Colonic mucosa (tissue), 4 donors: ENCODE data around the gene DGKA. TPM values are rescaled to one million over a fixed set of nuclear protein-coding genes. Genes with fewer than 3 reads are reported as not detected.

Experiments
- DNase-seq: peaks from one replicate; pipeline ENCODE4 v3.0.0-alpha.2; 2020
- H3K27ac ChIP-seq: fragments of 200-600 bp; one replicate; pipeline ENCODE4 v1.8.0; 2021
- H3K27me3 ChIP-seq: fragments of 200-600 bp; one replicate; pipeline ENCODE4 v1.8.0; 2021
- H3K36me3 ChIP-seq: fragments of 200-600 bp; one replicate; pipeline ENCODE4 v1.8.0; 2021
- H3K4me1 ChIP-seq: fragments of 200-600 bp; one replicate; pipeline ENCODE4 v1.8.0; 2021; ENCODE audit warnings: mild to moderate bottlenecking
- H3K4me3 ChIP-seq: fragments of 200-600 bp; one replicate; pipeline ENCODE4 v1.8.0; 2021
- H3K9ac ChIP-seq, 2 donors: one replicate each; pipeline ENCODE4 v1.7.0; 2013; ENCODE audit warnings: control low read depth in 2 of 2, low read depth in 2 of 2, low read length in 2 of 2
- H3K9me3 ChIP-seq: fragments of 200-600 bp; one replicate; pipeline ENCODE4 v1.8.0; 2021
- intact Hi-C: fragments of 100-400 bp; cut with DNase I; formaldehyde crosslinking; loops from one replicate; pipeline ENCODE4 v1.14.1; 2022
- total RNA-seq, 2 donors: library from RNA; stranded (reverse); fragmentation: NEBNext Ultra II Directional in 1 of 2; extraction: Animal tissue kit (Norgen Biotek cat#: 25700) in 1 of 2; gene quantifications; one replicate each; pipeline ENCODE4 v1.2.1, GENCODE V29; 2021
- TF ChIP-seq, protein P1 (sequence below): fragments of 200-600 bp; IDR thresholded peaks from one replicate; pipeline ENCODE4 v1.8.0; 2022; ENCODE audit warnings: antibody characterized with exemption, mild to moderate bottlenecking
- donor health status: healthy.
- donor health status: DM: no; HTN: no; CAD: no.
- donor health status: DM: no; HTN: no; CAD: no.

DGKA gene
- total RNA-seq, 2 donors from 2014 or later: 80.2 to 91.2 TPM

DNA sequence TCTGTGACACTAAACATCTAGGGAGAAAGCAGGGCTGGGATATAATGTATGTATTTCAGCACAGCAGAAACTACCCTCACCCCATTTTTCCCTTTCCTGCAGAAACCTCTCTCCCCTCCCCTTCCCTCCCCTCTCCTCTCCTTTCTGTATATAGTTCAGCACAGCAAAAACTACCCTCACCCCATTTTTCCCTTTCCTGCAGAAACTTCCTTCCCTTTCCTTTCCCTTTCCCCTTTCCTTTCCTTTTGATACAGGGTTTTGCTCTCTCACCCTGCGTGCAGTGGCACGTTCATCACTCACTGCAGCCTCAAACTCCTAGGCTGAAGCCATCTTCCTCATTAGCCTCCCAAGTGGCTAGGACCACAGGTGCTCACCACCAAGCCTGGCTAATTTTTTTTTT is 32.8 kb downstream of the DGKA start:
- Histone ChIP-seq H3K9ac (no peak overlapping the region), H3K27me3 (no peaks in the 10 kb centered on the region), H3K36me3 (no peaks in the 10 kb centered on the region), H3K27ac (no peak overlapping the region), H3K4me3 (no peak overlapping the region), H3K4me1 (peaks cover 3% of the 10 kb centered on the region), H3K9me3 (no peaks in the 10 kb centered on the region)
- DNase-seq: no peak
- intact Hi-C loops: no loop called here
- TF ChIP-seq, protein P1, sequence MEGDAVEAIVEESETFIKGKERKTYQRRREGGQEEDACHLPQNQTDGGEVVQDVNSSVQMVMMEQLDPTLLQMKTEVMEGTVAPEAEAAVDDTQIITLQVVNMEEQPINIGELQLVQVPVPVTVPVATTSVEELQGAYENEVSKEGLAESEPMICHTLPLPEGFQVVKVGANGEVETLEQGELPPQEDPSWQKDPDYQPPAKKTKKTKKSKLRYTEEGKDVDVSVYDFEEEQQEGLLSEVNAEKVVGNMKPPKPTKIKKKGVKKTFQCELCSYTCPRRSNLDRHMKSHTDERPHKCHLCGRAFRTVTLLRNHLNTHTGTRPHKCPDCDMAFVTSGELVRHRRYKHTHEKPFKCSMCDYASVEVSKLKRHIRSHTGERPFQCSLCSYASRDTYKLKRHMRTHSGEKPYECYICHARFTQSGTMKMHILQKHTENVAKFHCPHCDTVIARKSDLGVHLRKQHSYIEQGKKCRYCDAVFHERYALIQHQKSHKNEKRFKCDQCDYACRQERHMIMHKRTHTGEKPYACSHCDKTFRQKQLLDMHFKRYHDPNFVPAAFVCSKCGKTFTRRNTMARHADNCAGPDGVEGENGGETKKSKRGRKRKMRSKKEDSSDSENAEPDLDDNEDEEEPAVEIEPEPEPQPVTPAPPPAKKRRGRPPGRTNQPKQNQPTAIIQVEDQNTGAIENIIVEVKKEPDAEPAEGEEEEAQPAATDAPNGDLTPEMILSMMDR: no peak

DNA sequence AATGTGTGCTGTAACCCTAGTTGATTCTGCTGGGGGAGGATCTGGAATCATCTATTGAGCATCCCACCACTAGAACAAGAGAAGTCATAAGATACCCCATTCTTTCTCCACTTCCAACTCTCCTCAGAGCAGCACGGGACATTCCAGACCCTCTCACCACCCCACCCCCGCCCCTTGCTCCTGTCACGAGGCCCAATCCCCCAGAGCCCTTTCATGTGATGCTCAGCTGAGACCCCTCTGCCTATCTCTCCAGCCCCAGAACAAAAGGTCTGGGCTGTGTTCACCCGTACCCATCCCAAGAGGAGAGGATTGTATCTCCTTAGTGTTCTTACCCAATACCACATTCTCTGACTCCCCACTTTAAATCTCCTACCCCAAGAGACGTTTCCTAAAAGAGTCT is 34.3 kb downstream of the DGKA start:
- TF ChIP-seq, protein P1: no peak
- H3K4me1 ChIP-seq: peaks cover 3% of the 10 kb centered on the region
- no peak overlapping the region for H3K9ac ChIP-seq
- intact Hi-C loops: no loop called here
- H3K4me3 ChIP-seq: no peak overlapping the region
- no peaks in the 10 kb centered on the region for H3K36me3 ChIP-seq
- no peak overlapping the region for H3K27ac ChIP-seq
- DNase-seq: no peak
- no peaks in the 10 kb centered on the region for H3K27me3 ChIP-seq
- no peaks in the 10 kb centered on the region for H3K9me3 ChIP-seq

DNA sequence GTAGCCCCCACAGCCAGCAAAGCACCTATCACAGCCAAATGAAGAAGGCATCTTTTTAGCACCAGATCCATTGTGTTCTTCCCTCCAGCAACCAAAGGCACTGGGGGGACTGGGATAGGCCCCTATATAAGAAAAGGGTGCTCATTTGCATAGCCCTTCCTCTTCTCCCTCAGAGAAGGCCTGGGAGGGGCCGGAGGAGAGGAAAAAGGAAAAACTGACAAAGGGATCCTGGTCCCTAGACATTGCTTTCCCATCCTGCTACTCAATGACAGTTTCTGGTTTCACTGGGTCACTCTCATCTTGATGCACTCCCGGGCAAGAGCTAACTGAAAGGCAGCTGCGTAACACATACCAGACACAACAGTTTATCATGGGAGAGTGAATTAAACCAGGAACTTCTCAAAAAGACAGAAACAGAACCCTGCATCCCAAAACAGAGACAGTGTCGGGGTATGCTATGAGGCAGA is 35.0 kb downstream of the DGKA start, which contains the start of gene PMEL:
Gene PMEL (minus strand): TSS at position 102 of the 467 bp plus-strand sequence. CDS start 31 bp downstream, at position 71.
- TF ChIP-seq, protein P1: no peak
- intact Hi-C loops: no loop called here
- Histone ChIP-seq H3K27ac (peak within 1 kb of the TSS; percentile 66), H3K4me1 (peaks cover 3% of the 10 kb centered on the region), H3K9ac (peak within 1 kb of the TSS; percentile 87 to 96), H3K36me3 (no peaks in the 10 kb centered on the region), H3K4me3 (peak within 1 kb of the TSS; percentile 70), H3K9me3 (no peaks in the 10 kb centered on the region), H3K27me3 (no peaks in the 10 kb centered on the region)
- peak; percentile 36 for DNase-seq

DNA sequence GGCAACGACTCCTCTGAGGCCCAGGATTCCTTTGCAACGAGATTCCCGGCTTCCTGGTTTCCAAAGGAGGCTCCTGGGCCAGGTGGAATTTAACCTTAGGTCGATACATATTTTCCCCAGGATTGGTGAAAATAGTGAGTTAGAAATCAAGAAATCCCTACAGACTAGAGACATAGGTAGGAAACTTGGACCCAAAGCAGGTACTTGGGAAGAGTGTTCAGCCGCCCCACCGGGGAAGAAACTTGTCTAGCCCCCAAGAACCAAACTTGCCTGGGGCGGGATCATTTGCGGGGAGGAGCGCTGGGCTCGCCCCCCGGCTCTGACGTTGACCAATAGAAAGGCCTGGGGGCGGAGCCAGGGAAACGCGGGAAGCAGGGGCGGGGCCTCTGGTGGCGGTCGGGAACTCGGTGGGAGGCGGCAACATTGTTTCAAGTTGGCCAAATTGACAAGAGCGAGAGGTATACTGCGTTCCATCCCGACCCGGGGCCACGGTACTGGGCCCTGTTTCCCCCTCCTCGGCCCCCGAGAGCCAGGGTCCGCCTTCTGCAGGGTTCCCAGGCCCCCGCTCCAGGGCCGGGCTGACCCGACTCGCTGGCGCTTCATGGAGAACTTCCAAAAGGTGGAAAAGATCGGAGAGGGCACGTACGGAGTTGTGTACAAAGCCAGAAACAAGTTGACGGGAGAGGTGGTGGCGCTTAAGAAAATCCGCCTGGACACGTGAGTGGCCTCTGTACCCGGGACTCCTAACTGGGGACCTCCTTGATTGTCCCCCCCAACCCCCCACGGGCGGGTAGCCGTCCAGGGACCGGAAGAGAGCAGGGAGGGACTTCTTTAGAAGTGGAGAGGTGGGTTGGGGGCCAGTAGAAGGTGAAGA is 35.7 kb downstream of the DGKA start, which contains the start of gene CDK2:
Gene CDK2 (plus strand): TSS at position 423 of the 874 bp plus-strand sequence. CDS start 179 bp downstream, at position 602.
- intact Hi-C loops: no loop called here
- TF ChIP-seq, protein P1: no peak

DNA sequence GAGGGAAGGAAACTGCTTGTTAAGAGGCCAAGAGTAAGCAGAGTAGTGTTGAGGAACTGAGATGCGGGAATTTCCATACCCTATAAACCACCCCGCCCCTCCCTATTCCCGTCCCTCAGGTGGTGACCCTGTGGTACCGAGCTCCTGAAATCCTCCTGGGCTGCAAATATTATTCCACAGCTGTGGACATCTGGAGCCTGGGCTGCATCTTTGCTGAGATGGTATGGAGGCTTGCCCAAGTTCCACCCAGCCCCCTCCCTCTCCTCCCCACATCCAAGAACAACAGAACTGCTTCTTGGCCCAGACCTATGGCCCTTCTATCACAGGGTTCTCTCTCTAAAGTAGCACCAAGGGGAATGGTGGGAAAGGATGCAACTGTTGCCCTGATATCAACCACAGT is 38.4 kb downstream of the DGKA start:
- Histone ChIP-seq H3K9me3 (no peaks in the 10 kb centered on the region), H3K27me3 (no peaks in the 10 kb centered on the region), H3K9ac (no peak overlapping the region), H3K4me1 (peaks cover 3% of the 10 kb centered on the region), H3K4me3 (no peak overlapping the region), H3K36me3 (no peaks in the 10 kb centered on the region), H3K27ac (no peak overlapping the region)
- no peak for DNase-seq
- TF ChIP-seq, protein P1: no peak
- intact Hi-C loops: no loop called here

More for the DNA sequence above, 35.7 kb downstream of the DGKA start, which contains the start of gene CDK2:
- H3K4me1 ChIP-seq: peaks cover 3% of the 10 kb centered on the region
- H3K9me3 ChIP-seq: no peaks in the 10 kb centered on the region
- H3K27me3 ChIP-seq: no peaks in the 10 kb centered on the region
- H3K9ac ChIP-seq: peak within 1 kb of the TSS; percentile 87 to 96
- H3K36me3 ChIP-seq: no peaks in the 10 kb centered on the region
- peak within 1 kb of the TSS; percentile 70 for H3K4me3 ChIP-seq
- peak within 1 kb of the TSS; percentile 66 for H3K27ac ChIP-seq
- peak; percentile 98 for DNase-seq
